GM12864 (cell line): ENCODE measurements around the gene EXOG.

Experiments
- DNase-seq: peaks from one replicate; pipeline ENCODE4 v3.0.0-alpha.2; 2011; ENCODE audit warnings: low read depth
- H3K4me3 ChIP-seq: 2 replicates; pipeline ENCODE4 v1.5.1; 2011; ENCODE audit warnings: mild to moderate bottlenecking, low read depth, low read length, control low read depth
- CTCF ChIP-seq: IDR thresholded peaks from 2 replicates; pipeline ENCODE4 v1.5.1; 2011; ENCODE audit warnings: low read depth, mild to moderate bottlenecking, moderate library complexity, low read length, control low read depth, inconsistent platforms; ENCODE audit errors: missing control alignments

The EXOG gene

GRCh38 chr3:38519651-38520050, 23.5 kb downstream of the EXOG start:
- TF ChIP-seq CTCF = no peak
- no peak for DNase-seq
- no peak overlapping the region for H3K4me3 ChIP-seq

DNA sequence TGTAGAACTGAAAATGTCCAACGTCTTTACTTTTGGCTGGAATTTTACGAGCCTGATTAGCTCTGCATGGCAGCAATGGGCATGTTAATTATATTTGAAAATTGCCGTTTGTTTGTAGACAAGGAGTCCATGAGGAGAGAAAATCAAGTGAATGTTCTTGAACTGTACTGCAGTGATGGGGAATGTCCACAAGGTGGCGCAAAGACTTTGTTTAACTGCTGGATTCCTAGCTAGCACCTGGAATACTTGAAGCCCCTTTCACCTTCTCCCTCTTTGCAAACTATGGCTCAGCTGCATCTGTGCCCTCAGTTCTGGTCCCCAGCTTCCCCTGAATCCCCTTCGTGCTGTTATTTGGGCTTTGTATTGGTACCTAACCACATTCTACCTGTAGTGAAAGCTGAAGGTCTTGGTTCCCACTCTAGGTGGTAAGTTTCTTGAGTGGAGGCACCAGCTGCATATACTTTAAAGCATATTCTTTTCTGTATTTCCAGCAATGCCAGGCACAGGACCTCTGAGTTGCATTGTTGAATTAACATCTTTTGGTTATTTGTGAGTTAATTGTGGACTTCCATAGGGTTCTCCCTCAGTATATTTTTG, 25.3 kb downstream of the EXOG start:
- peak; percentile 38 for DNase-seq
- TF ChIP-seq CTCF = peak; percentile 96
- no peak overlapping the region for H3K4me3 ChIP-seq

DNA sequence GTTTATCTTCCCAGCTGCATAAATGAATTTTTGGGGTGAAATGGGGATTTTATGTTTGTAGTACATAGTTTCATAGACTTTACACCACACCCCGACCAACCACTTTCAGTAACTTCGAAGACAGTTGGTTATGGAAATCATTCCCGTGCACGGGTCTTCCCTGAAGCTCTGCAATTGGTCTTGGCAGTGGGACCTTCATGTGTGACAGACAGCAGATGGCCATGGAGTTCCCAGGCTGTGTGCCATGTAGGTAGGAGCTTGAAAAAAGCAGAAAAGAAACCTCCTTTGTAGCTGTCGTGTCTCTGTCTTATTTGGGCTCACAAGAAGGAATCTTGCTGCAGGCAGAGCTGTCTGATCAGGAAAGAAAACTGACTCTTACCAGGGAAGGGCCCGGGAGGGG, 25.9 kb downstream of the EXOG start:
- DNase-seq = no peak
- no peak for TF ChIP-seq CTCF
- no peak overlapping the region for H3K4me3 ChIP-seq

DNA sequence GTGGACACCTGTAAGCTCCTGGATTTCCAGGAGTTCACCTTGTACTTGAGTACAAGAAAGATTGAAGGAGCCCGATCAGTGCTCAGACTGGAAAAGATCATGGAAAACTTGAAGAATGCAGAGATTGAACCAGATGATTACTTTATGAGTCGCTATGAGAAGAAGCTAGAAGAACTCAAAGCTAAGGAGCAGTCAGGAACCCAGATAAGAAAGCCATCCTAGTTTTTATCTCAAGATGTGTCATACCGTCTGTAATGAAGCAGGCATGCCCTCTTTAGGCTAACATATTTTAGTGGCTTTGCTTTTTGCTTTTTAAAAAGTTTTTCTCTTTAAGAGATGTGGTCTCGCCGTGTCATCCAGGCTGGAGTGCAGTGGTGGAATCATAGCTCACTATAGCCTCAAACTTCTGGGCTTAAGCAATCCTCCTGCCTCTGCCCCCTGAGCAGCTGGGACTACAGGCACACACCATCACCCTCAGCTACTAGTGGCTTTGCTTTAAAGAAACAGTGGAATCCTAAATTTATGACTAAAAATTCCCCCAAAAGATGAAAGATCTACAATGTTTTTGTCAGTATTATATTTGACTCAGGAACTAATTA, 28.1 kb downstream of the EXOG start:
- no peak overlapping the region for H3K4me3 ChIP-seq
- no peak for DNase-seq
- TF ChIP-seq CTCF = no peak

- no peak for TF ChIP-seq CTCF
- no peak for DNase-seq
- H3K4me3 ChIP-seq = no peak overlapping the region
Observed at GRCh38 chr3:38526792-38527191, 30.7 kb downstream of the EXOG start.

GRCh38 chr3:38528457-38528856, 32.3 kb downstream of the EXOG start:
- no peak for DNase-seq
- H3K4me3 ChIP-seq = no peak overlapping the region
- TF ChIP-seq CTCF = no peak

GRCh38 chr3:38532529-38532928, 36.4 kb downstream of the EXOG start:
- TF ChIP-seq CTCF = no peak
- H3K4me3 ChIP-seq = no peak overlapping the region
- no peak for DNase-seq
